Neural progenitor cell (in vitro differentiated cells): Measurements from ENCODE around the gene GOLM1. TPM values are rescaled to one million over a fixed set of nuclear protein-coding genes. Genes with fewer than 3 reads are reported as not detected.

Experiments used
- DNase-seq: peaks from one replicate; pipeline ENCODE4 v3.0.0-alpha.2; 2016; ENCODE audit warnings: low spot score
- H2AFZ ChIP-seq: fragments of 200-600 bp; sonication (generic); replicated peaks from 2 replicates; pipeline ENCODE4 v1.6.1; 2016; ENCODE audit warnings: antibody characterized with exemption
- H3F3A ChIP-seq: fragments of 200-600 bp; sonication (generic); 2 replicates; pipeline ENCODE4 v1.6.1; 2016; ENCODE audit warnings: antibody characterized with exemption, low read depth
- H3K27ac ChIP-seq: fragments of 200-600 bp; sonication (generic); 2 replicates; pipeline ENCODE4 v1.5.1; 2016; ENCODE audit warnings: mild to moderate bottlenecking
- H3K27me3 ChIP-seq: fragments of 200-600 bp; sonication (generic); 2 replicates; pipeline ENCODE4 v1.6.1; 2016; ENCODE audit warnings: mild to moderate bottlenecking, moderate library complexity
- H3K36me3 ChIP-seq: fragments of 200-600 bp; sonication (generic); 2 replicates; pipeline ENCODE4 v1.5.1; 2016
- H3K4me1 ChIP-seq: fragments of 200-600 bp; sonication (generic); 2 replicates; pipeline ENCODE4 v1.6.1; 2016; ENCODE audit warnings: mixed run types
- H3K4me2 ChIP-seq: fragments of 200-600 bp; sonication (generic); 2 replicates; pipeline ENCODE4 v1.6.1; 2016
- H3K4me3 ChIP-seq: fragments of 200-600 bp; sonication (generic); 2 replicates; pipeline ENCODE4 v1.5.1; 2016
- H3K79me2 ChIP-seq: fragments of 200-600 bp; sonication (generic); 2 replicates; pipeline ENCODE4 v1.6.1; 2016; ENCODE audit warnings: low read depth
- H3K9ac ChIP-seq: fragments of 200-600 bp; sonication (generic); 2 replicates; pipeline ENCODE4 v1.6.1; 2016
- H3K9me3 ChIP-seq: fragments of 200-600 bp; sonication (generic); 2 replicates; pipeline ENCODE4 v1.5.1; 2016; ENCODE audit warnings: low read depth
- H4K20me1 ChIP-seq: fragments of 200-600 bp; sonication (generic); 2 replicates; pipeline ENCODE4 v1.6.1; 2016; ENCODE audit warnings: low read depth
- H3K27ac Mint-ChIP-seq: 3 replicates; pipeline ENCODE4 v1.8.0; 2021; ENCODE audit warnings: mixed read lengths
- H3K27me3 Mint-ChIP-seq: 2 replicates; pipeline ENCODE4 v1.8.0; 2022; ENCODE audit warnings: low read depth, mild to moderate bottlenecking, inconsistent platforms, moderate library complexity, mixed read lengths; ENCODE audit not compliant: insufficient read depth
- H3K36me3 Mint-ChIP-seq: 3 replicates; pipeline ENCODE4 v1.8.0; 2021; ENCODE audit warnings: mixed read lengths
- H3K4me1 Mint-ChIP-seq: 3 replicates; pipeline ENCODE4 v1.8.0; 2021; ENCODE audit warnings: mixed read lengths
- H3K4me3 Mint-ChIP-seq: 3 replicates; pipeline ENCODE4 v1.8.0; 2021; ENCODE audit warnings: mild to moderate bottlenecking, moderate library complexity, mixed read lengths
- H3K9me3 Mint-ChIP-seq: 3 replicates; pipeline ENCODE4 v1.8.0; 2020; ENCODE audit warnings: mixed read lengths
- EZH2 ChIP-seq: fragments of 200-600 bp; sonication (generic); IDR thresholded peaks from 2 replicates; pipeline ENCODE4 v1.6.1; 2017; ENCODE audit warnings: antibody characterized with exemption, mild to moderate bottlenecking, moderate library complexity
- EZH2phosphoT487 ChIP-seq: fragments of 200-600 bp; sonication (generic); IDR thresholded peaks from 2 replicates; pipeline ENCODE4 v1.6.1; 2017; ENCODE audit warnings: antibody characterized with exemption
- total RNA-seq: library from RNA; depleted of rRNA; stranded (reverse); fragments of >200 nt; gene quantifications from 2 replicates; pipeline ENCODE4 v1.2.3, GENCODE V29; 2015; ENCODE audit warnings: low replicate concordance
- TF ChIP-seq, protein P1 (sequence below): fragments of 200-600 bp; sonication (generic); IDR thresholded peaks from 2 replicates; pipeline ENCODE4 v1.5.1; 2017; ENCODE audit warnings: antibody characterized with exemption, mild to moderate bottlenecking

The GOLM1 gene
- total RNA-seq, 1 donor from 2014 or later, result 83.5 TPM

DNA sequence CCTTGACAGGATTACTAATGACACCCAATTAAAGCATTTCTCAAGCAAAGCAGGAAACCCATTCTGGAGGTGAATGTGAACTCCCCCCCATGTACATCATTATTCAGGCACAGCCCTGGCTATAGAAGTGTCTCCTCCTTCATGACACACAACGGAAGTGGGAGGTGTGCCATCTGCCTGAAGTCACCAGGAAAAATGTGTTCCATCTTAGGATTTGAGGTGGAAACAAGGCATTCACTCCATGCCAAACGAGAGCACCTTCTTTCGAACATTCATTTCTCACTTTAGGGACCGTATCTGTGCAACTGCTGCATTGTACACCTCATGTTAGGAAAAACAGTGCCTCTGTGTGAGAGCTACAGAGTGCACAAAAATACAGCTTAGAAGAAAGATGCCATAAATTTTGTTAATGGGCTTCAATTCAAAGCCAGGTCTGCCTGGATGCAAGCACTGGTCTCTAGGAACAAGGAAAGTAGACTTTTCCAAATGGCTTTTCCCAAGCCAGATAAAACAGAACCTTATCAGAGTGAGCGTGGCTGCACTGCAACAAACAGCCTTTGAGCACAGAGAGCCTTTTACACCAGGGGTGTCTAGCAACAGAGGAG is 19.4 kb downstream of the GOLM1 start:
- Histone ChIP-seq H3K9ac (no peak overlapping the region), H3K9me3 (no peaks in the 10 kb centered on the region), H3K4me3 (no peak overlapping the region), H3F3A (no peaks in the 10 kb centered on the region), H3K27ac (no peak overlapping the region), H3K79me2 (peaks cover 46% of the 10 kb centered on the region), H3K4me1 (no peaks in the 10 kb centered on the region), H3K36me3 (no peaks in the 10 kb centered on the region), H3K4me2 (no peak overlapping the region), H2AFZ (no peak overlapping the region), H3K27me3 (no peaks in the 10 kb centered on the region), H4K20me1 (peaks cover 19% of the 10 kb centered on the region)
- TF ChIP-seq EZH2phosphoT487 (no peak), EZH2 (no peak)
- TF ChIP-seq, protein P1, sequence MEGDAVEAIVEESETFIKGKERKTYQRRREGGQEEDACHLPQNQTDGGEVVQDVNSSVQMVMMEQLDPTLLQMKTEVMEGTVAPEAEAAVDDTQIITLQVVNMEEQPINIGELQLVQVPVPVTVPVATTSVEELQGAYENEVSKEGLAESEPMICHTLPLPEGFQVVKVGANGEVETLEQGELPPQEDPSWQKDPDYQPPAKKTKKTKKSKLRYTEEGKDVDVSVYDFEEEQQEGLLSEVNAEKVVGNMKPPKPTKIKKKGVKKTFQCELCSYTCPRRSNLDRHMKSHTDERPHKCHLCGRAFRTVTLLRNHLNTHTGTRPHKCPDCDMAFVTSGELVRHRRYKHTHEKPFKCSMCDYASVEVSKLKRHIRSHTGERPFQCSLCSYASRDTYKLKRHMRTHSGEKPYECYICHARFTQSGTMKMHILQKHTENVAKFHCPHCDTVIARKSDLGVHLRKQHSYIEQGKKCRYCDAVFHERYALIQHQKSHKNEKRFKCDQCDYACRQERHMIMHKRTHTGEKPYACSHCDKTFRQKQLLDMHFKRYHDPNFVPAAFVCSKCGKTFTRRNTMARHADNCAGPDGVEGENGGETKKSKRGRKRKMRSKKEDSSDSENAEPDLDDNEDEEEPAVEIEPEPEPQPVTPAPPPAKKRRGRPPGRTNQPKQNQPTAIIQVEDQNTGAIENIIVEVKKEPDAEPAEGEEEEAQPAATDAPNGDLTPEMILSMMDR, result no peak
- no peak for DNase-seq
- H3K36me3 Mint-ChIP-seq, result peaks cover 37% of the 10 kb centered on the region
- H3K9me3 Mint-ChIP-seq, result peaks cover 4% of the 10 kb centered on the region
- H3K4me1 Mint-ChIP-seq, result peaks cover 18% of the 10 kb centered on the region
- no peak overlapping the region for H3K4me3 Mint-ChIP-seq
- peak overlapping the region; percentile 51 for H3K27ac Mint-ChIP-seq
- H3K27me3 Mint-ChIP-seq, result peaks cover 6% of the 10 kb centered on the region

DNA sequence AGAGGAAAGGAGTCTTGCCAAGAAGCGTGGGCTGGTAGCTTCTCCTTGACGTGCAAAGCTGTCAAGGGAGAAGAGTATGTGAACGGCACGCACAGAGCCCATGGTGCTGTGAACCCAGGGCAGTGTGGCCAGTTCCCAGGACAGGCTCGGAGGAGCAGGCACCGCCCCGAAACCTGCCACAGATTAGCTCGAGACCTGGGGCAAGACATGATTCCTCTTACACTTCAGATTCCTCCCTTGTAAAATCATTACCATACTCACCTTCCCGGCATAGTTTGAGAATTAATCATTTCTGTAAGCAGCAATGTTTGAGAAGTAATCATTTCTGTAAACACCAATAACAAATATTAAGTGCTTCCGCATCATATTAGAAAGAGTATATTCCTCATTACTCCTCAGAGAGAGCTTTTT is 19.9 kb downstream of the GOLM1 start:
- Histone ChIP-seq H3K4me1 (no peaks in the 10 kb centered on the region), H3K27me3 (no peaks in the 10 kb centered on the region), H3K27ac (no peak overlapping the region), H3K36me3 (no peaks in the 10 kb centered on the region), H3K9ac (no peak overlapping the region), H3K4me2 (no peak overlapping the region), H4K20me1 (peaks cover 19% of the 10 kb centered on the region), H2AFZ (no peak overlapping the region), H3K4me3 (no peak overlapping the region), H3K79me2 (peaks cover 42% of the 10 kb centered on the region), H3K9me3 (no peaks in the 10 kb centered on the region), H3F3A (no peaks in the 10 kb centered on the region)
- no peak for DNase-seq
- Mint-ChIP-seq H3K27me3 (peaks cover 6% of the 10 kb centered on the region), H3K4me1 (peaks cover 18% of the 10 kb centered on the region), H3K27ac (peak overlapping the region; percentile 20), H3K4me3 (no peak overlapping the region), H3K36me3 (peaks cover 42% of the 10 kb centered on the region), H3K9me3 (peaks cover 2% of the 10 kb centered on the region)
- TF ChIP-seq EZH2phosphoT487, result no peak
- TF ChIP-seq, protein P1, result no peak
- TF ChIP-seq EZH2, result no peak

DNA sequence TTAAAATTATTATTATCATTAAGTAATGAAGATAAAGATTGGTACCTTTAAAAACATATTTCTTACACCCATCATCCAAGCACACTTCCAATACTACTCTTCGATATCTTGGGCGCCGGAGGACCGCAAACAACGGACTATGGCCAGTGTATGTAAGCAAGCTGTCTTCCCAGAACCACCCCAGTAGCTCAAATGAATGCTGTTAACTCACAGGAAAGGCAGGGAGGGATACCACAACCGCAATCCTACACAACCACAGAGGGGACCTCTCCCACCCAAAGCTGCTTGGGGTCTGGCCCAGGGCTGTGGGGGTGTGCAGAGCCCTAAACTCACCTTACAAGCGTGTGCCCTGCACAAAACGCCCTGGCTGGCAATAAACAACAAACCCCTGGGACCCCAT is 20.6 kb downstream of the GOLM1 start:
- Mint-ChIP-seq H3K4me3 (no peak overlapping the region), H3K4me1 (peaks cover 18% of the 10 kb centered on the region), H3K27ac (no peak overlapping the region), H3K9me3 (no peaks in the 10 kb centered on the region), H3K27me3 (peaks cover 6% of the 10 kb centered on the region), H3K36me3 (peaks cover 37% of the 10 kb centered on the region)
- peaks cover 19% of the 10 kb centered on the region for H4K20me1 ChIP-seq
- no peak overlapping the region for H2AFZ ChIP-seq
- H3K9me3 ChIP-seq, result no peaks in the 10 kb centered on the region
- no peak overlapping the region for H3K9ac ChIP-seq
- no peak for DNase-seq
- H3K4me1 ChIP-seq, result no peaks in the 10 kb centered on the region
- no peak overlapping the region for H3K4me2 ChIP-seq
- no peaks in the 10 kb centered on the region for H3F3A ChIP-seq
- H3K27ac ChIP-seq, result no peak overlapping the region
- no peaks in the 10 kb centered on the region for H3K36me3 ChIP-seq
- H3K4me3 ChIP-seq, result no peak overlapping the region
- TF ChIP-seq EZH2phosphoT487 (no peak), EZH2 (no peak)
- H3K27me3 ChIP-seq, result no peaks in the 10 kb centered on the region
- peaks cover 39% of the 10 kb centered on the region for H3K79me2 ChIP-seq

DNA sequence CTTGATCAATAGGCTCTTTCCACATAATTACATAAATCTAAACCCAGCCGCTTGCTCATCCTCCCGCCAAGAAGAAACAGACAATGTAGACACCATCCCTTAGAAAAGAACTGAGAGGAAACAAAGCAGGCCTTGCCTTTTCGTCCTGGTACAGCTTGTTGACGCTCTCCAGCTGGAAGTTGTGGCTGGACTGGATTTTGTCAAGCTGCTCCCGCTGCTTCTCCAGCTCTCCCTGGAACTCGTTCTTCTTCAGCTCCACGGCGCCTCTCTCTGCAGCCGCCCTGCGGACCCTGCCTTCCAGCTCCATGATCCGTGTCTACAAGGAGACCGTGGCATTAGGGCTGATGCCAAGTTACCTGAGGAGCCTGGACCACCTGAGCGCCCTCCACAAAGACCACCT is 22.1 kb downstream of the GOLM1 start:
- Histone ChIP-seq H3F3A (no peaks in the 10 kb centered on the region), H3K27me3 (no peaks in the 10 kb centered on the region), H4K20me1 (peaks cover 15% of the 10 kb centered on the region), H3K4me3 (no peak overlapping the region), H3K9me3 (no peaks in the 10 kb centered on the region), H3K9ac (no peak overlapping the region), H3K4me2 (no peak overlapping the region), H2AFZ (no peak overlapping the region), H3K27ac (no peak overlapping the region), H3K36me3 (no peaks in the 10 kb centered on the region), H3K79me2 (peaks cover 24% of the 10 kb centered on the region), H3K4me1 (no peaks in the 10 kb centered on the region)
- Mint-ChIP-seq H3K27me3 (peaks cover 2% of the 10 kb centered on the region), H3K4me1 (peaks cover 9% of the 10 kb centered on the region), H3K36me3 (peaks cover 37% of the 10 kb centered on the region), H3K9me3 (no peaks in the 10 kb centered on the region), H3K4me3 (no peak overlapping the region), H3K27ac (no peak overlapping the region)
- TF ChIP-seq, protein P1, result no peak
- TF ChIP-seq EZH2 (no peak), EZH2phosphoT487 (no peak)
- DNase-seq, result no peak
